Keratinocyte (primary cell): ENCODE measurements around the gene FRZB. TPM values are rescaled to one million over a fixed set of nuclear protein-coding genes. Genes with fewer than 3 reads are reported as not detected.

Experiments used
- DNase-seq: peaks from one replicate; pipeline ENCODE4 v3.0.0-alpha.2; 2011; ENCODE audit warnings: low read depth, missing footprints, low spot score
- FAIRE-seq: peaks from 2 replicates; lab custom pipeline; 2011; peaks lifted over from hg19 to GRCh38; lab: Jason Lieb, UNC
- H2AFZ ChIP-seq: 2 replicates; pipeline ENCODE4 v1.6.0; 2012; ENCODE audit warnings: low read length, control low read depth, inconsistent platforms; ENCODE audit not compliant: control insufficient read depth
- H3K27ac ChIP-seq: 2 replicates; pipeline ENCODE4 v1.5.1; 2011; ENCODE audit warnings: low read length; ENCODE audit not compliant: control insufficient read depth, insufficient read depth
- H3K27me3 ChIP-seq: 3 replicates; pipeline ENCODE4 v1.6.0; 2011; ENCODE audit warnings: low read length; ENCODE audit not compliant: control insufficient read depth, insufficient read depth; ENCODE audit errors: extremely low read depth
- H3K36me3 ChIP-seq, 2 experiments: 2 replicates in 1 of 2; 3 replicates in 1 of 2; pipeline ENCODE4 v1.5.1; 2011; ENCODE audit warnings: low read length in 2 of 2, mild to moderate bottlenecking in 1 of 2; ENCODE audit not compliant: control insufficient read depth in 2 of 2, insufficient read depth in 2 of 2; ENCODE audit errors: extremely low read depth in 1 of 2
- H3K4me1 ChIP-seq: 3 replicates; pipeline ENCODE4 v1.5.1; 2011; ENCODE audit warnings: low read length; ENCODE audit not compliant: control insufficient read depth, insufficient read depth; ENCODE audit errors: extremely low read depth
- H3K4me2 ChIP-seq: 3 replicates; pipeline ENCODE4 v1.6.0; 2011; ENCODE audit warnings: low read depth, low read length; ENCODE audit not compliant: control insufficient read depth, insufficient read depth; ENCODE audit errors: extremely low read depth
- H3K4me3 ChIP-seq, 3 experiments: fragments of 200-600 bp in 1 of 3; sonication (generic) in 1 of 3; 2 replicates in 2 of 3; 3 replicates in 1 of 3; pipeline ENCODE4 v1.5.1; 2011 to 2016; ENCODE audit warnings: low read length in 3 of 3, mild to moderate bottlenecking in 3 of 3, control low read depth in 2 of 3, inconsistent platforms in 1 of 3, low read depth in 1 of 3, mixed read lengths in 1 of 3, mixed run types in 1 of 3, moderate library complexity in 1 of 3; ENCODE audit not compliant: control insufficient read depth in 2 of 3, insufficient read depth in 2 of 3; ENCODE audit errors: extremely low read depth in 1 of 3
- H3K79me2 ChIP-seq: 2 replicates; pipeline ENCODE4 v1.6.0; 2012; ENCODE audit warnings: low read length; ENCODE audit not compliant: control insufficient read depth, insufficient read depth
- H3K9ac ChIP-seq: 3 replicates; pipeline ENCODE4 v1.6.0; 2011; ENCODE audit warnings: low read length; ENCODE audit not compliant: control insufficient read depth, insufficient read depth; ENCODE audit errors: extremely low read depth
- H3K9me1 ChIP-seq: 3 replicates; pipeline ENCODE4 v1.6.0; 2011; ENCODE audit warnings: low read length; ENCODE audit not compliant: control insufficient read depth, insufficient read depth; ENCODE audit errors: extremely low read depth
- H3K9me3 ChIP-seq: 2 replicates; pipeline ENCODE4 v1.5.1; 2012; ENCODE audit warnings: low read depth, low read length; ENCODE audit not compliant: control insufficient read depth
- H4K20me1 ChIP-seq: 3 replicates; pipeline ENCODE4 v1.6.0; 2011; ENCODE audit warnings: low read length; ENCODE audit not compliant: control insufficient read depth, insufficient read depth; ENCODE audit errors: extremely low read depth
- EZH2 ChIP-seq: IDR thresholded peaks from one replicate; pipeline ENCODE4 v1.6.1; 2012; ENCODE audit warnings: inconsistent platforms, mild to moderate bottlenecking, low read length, moderate library complexity
- dilution Hi-C: fragments of 300-500 bp; cut with MboI; formaldehyde crosslinking; loops from one replicate; pipeline ENCODE4 v1.7.0; 2020; ENCODE audit warnings: low sequenced_read_pairs; ENCODE audit not compliant: extremely low pct_ligation_motif_present
- polyA plus RNA-seq, 5 experiments: library from polyadenylated mRNA; depleted of rRNA in 3 of 5; stranded (reverse) in 3 of 5; stranded (forward) in 1 of 5; unstranded in 1 of 5; fragments of >200 nt; gene quantifications; 1 replicate in 1 of 5; 2 replicates in 3 of 5; 3 replicates in 1 of 5; pipeline versions ENCODE4 v1.2.1 to v1.2.3, GENCODE V29; 2011 to 2012; ENCODE audit warnings: missing spikeins in 2 of 5, low read depth in 1 of 5, low replicate concordance in 1 of 5
- TF ChIP-seq, protein P1 (sequence below), 3 experiments: IDR thresholded peaks in 1 of 3; conservative IDR thresholded peaks in 1 of 3; optimal IDR thresholded peaks in 1 of 3; 2 replicates in 2 of 3; 3 replicates in 1 of 3; pipeline versions ENCODE3 to v1.5.1; 2011; ENCODE audit warnings: low read length in 3 of 3, mild to moderate bottlenecking in 3 of 3, moderate library complexity in 2 of 3, control low read depth in 1 of 3, inconsistent platforms in 1 of 3; ENCODE audit not compliant: insufficient read depth in 2 of 3; ENCODE audit errors: extremely low read depth in 1 of 3

FRZB gene
- polyA plus RNA-seq, 1 donor (not counting 4 experiments of a cell fraction or from before 2014, with no cell fraction given): 0.05 TPM

DNA sequence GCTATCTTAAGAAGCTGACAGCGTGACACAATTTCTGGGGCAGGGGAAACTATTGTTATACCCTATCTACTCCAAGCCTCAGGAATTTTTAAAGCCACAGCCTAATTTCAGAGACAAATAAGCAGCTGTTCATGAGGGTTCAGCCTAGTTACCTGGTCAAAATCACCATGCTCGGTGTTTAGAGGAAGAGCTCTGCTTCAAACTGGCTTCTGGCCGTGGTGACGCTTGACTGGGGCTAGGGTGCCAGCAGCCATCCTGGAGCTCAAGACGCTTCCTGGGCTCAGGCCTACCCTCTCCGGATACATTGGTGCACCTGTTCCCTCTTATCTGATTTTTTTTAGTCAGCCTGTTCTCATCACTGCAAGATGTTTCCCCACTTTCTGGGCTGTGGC, 41.7 kb downstream of the FRZB start:
- Histone ChIP-seq H3K4me3 (no peak overlapping the region), H3K9me1 (no peaks in the 10 kb centered on the region), H3K27ac (no peak overlapping the region), H4K20me1 (no peaks in the 10 kb centered on the region), H3K36me3 (no peaks in the 10 kb centered on the region), H3K27me3 (no peaks in the 10 kb centered on the region), H3K9me3 (no peaks in the 10 kb centered on the region), H3K4me2 (no peak overlapping the region), H3K4me1 (no peaks in the 10 kb centered on the region), H3K79me2 (no peaks in the 10 kb centered on the region), H2AFZ (no peak overlapping the region), H3K9ac (no peak overlapping the region)
- DNase-seq (no peak), FAIRE-seq (no peak)
- TF ChIP-seq, protein P1, sequence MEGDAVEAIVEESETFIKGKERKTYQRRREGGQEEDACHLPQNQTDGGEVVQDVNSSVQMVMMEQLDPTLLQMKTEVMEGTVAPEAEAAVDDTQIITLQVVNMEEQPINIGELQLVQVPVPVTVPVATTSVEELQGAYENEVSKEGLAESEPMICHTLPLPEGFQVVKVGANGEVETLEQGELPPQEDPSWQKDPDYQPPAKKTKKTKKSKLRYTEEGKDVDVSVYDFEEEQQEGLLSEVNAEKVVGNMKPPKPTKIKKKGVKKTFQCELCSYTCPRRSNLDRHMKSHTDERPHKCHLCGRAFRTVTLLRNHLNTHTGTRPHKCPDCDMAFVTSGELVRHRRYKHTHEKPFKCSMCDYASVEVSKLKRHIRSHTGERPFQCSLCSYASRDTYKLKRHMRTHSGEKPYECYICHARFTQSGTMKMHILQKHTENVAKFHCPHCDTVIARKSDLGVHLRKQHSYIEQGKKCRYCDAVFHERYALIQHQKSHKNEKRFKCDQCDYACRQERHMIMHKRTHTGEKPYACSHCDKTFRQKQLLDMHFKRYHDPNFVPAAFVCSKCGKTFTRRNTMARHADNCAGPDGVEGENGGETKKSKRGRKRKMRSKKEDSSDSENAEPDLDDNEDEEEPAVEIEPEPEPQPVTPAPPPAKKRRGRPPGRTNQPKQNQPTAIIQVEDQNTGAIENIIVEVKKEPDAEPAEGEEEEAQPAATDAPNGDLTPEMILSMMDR (optimal IDR thresholded peaks at IDR 0.05 in 1 of 3, IDR thresholded peaks at IDR 0.05 in 1 of 3, conservative IDR thresholded peaks at IDR 0.05 in 1 of 3; ENCODE audit: extremely low read depth in 1 of 3, insufficient read depth in 2 of 3, low read length in 3 of 3): no peak
- TF ChIP-seq EZH2: no peak
- dilution Hi-C loops: no loop called here

DNA sequence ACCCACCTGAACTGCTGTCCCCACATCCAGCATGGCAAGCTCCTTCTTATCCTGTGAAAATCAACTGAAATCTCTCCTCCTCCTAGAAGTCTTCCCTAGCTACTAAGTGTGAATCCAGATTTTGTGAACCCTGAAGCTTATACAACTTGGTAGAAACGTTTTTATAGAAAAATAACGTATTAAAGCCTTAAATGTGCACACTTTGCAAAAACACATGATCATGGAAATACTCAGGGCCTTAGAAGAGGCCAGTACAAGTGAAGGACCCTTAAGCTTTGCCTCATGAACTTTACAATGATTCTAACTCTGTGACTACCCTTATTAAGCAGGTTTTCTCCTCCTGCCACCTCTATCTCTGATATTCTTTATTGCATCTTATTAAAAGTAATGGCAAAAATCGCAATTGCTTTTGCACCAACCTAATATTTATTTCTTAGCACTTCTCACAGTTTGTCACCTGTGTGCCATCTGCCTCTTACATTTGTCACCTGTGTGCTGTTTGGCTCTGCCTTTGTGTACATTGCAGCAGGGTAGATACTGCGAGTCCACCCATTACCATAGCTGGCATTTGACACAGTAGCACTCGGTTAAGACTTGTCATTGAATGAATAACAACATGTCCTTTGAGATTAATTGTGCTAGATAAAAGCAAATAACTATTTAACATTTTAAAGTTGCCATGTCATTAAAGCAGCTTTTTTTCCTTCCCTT, 42.2 kb downstream of the FRZB start:
- no peak overlapping the region for H2AFZ ChIP-seq
- FAIRE-seq: no peak
- dilution Hi-C loops: no loop called here
- H3K4me3 ChIP-seq: no peak overlapping the region
- no peaks in the 10 kb centered on the region for H3K36me3 ChIP-seq
- TF ChIP-seq EZH2: no peak
- TF ChIP-seq, protein P1 (optimal IDR thresholded peaks at IDR 0.05 in 1 of 3, IDR thresholded peaks at IDR 0.05 in 1 of 3, conservative IDR thresholded peaks at IDR 0.05 in 1 of 3; ENCODE audit: extremely low read depth in 1 of 3, insufficient read depth in 2 of 3, low read length in 3 of 3): no peak
- no peak overlapping the region for H3K27ac ChIP-seq
- H3K9ac ChIP-seq: no peak overlapping the region
- no peaks in the 10 kb centered on the region for H4K20me1 ChIP-seq
- no peak overlapping the region for H3K4me2 ChIP-seq
- H3K27me3 ChIP-seq: no peaks in the 10 kb centered on the region
- no peaks in the 10 kb centered on the region for H3K79me2 ChIP-seq
- H3K4me1 ChIP-seq: no peaks in the 10 kb centered on the region
- H3K9me3 ChIP-seq: no peaks in the 10 kb centered on the region
- no peak for DNase-seq
- H3K9me1 ChIP-seq: no peaks in the 10 kb centered on the region
